HepG2 (cell line): ENCODE results near the gene ZC3H7B. TPM values are rescaled to one million over a fixed set of nuclear protein-coding genes. Genes with fewer than 3 reads are reported as not detected.

Experiments
- ATAC-seq: fragments of 200-7000 bp; cut with Tn5 transposase; 3 replicates; pipeline ENCODE4 v1.9.1; 2020; ENCODE audit warnings: mild to moderate bottlenecking, moderate library complexity
- BruUV-seq: library from RNA; stranded (reverse); fragments of 400-500 nt; replicated peaks from 2 replicates; lab custom pipeline; 2021; lab: Mats Ljungman, UMichigan
- CTCF ChIA-PET: fragments of 300-600 bp; formaldehyde crosslinking; extraction: SDS; loops from one replicate; lab custom pipeline; 2021; ENCODE audit warnings: low total read pairs, inconsistent platforms, low intra/inter-chr PET ratio; lab: Yijun Ruan, JAX
- POLR2A ChIA-PET: fragments of 350-600 bp; sonication (Branson Sonifier 250); formaldehyde crosslinking; loops from one replicate; lab custom pipeline; 2020; ENCODE audit warnings: antibody characterized with exemption, inconsistent platforms; lab: Yijun Ruan, JAX
- DNase-seq: peaks from one replicate; pipeline ENCODE4 v3.0.0-alpha.2; 2015; ENCODE audit warnings: low spot score
- FAIRE-seq: peaks from 3 replicates; lab custom pipeline; 2011; peaks lifted over from hg19 to GRCh38; lab: Jason Lieb, UNC
- H2AFZ ChIP-seq: one replicate; pipeline ENCODE4 v1.6.1; 2011; ENCODE audit warnings: low read length, inconsistent platforms
- H3K27ac ChIP-seq: fragments of 300-600 bp; 3 replicates; pipeline ENCODE4 v1.8.0; 2011; ENCODE audit warnings: mixed run types, mild to moderate bottlenecking, mixed read lengths, low read length, inconsistent platforms; ENCODE audit not compliant: insufficient read depth; ENCODE audit errors: extremely low read length
- H3K27me3 ChIP-seq, 2 experiments: fragments of 200-600 bp in 1 of 2; 2 replicates in 1 of 2; 3 replicates in 1 of 2; pipeline versions ENCODE4 v1.6.0 to v1.8.0; 2011; ENCODE audit warnings: low read length in 2 of 2, mild to moderate bottlenecking in 2 of 2, moderate library complexity in 2 of 2, inconsistent platforms in 1 of 2; ENCODE audit not compliant: insufficient read depth in 2 of 2, control insufficient read depth in 1 of 2
- H3K36me3 ChIP-seq, 2 experiments: fragments of 200-600 bp in 1 of 2; replicated peaks in 1 of 2; 2 replicates in 1 of 2; 3 replicates in 1 of 2; pipeline versions ENCODE4 v1.5.1 to v1.8.0; 2011; ENCODE audit warnings: low read length in 2 of 2, inconsistent platforms in 1 of 2; ENCODE audit not compliant: insufficient read depth in 2 of 2, control insufficient read depth in 1 of 2
- H3K4me1 ChIP-seq: 2 replicates; pipeline ENCODE4 v1.5.1; 2012; ENCODE audit warnings: low read length, inconsistent platforms; ENCODE audit not compliant: insufficient read depth
- H3K4me2 ChIP-seq: 2 replicates; pipeline ENCODE4 v1.6.0; 2011; ENCODE audit warnings: low read depth, low read length, inconsistent platforms
- H3K4me3 ChIP-seq, 3 experiments: fragments of 200-600 bp in 1 of 3; sonication (generic), shearing (Covaris generic) in 1 of 3; replicated peaks in 1 of 3; 2 replicates each; pipeline ENCODE4 v1.5.1; 2011 to 2016; ENCODE audit warnings: low read length in 3 of 3, inconsistent platforms in 2 of 3, low read depth in 2 of 3, mild to moderate bottlenecking in 2 of 3, control low read depth in 1 of 3, mixed read lengths in 1 of 3; ENCODE audit not compliant: insufficient read depth in 1 of 3
- H3K79me2 ChIP-seq: one replicate; pipeline ENCODE4 v1.6.1; 2011; ENCODE audit warnings: low read length, inconsistent platforms; ENCODE audit not compliant: insufficient read depth
- H3K9ac ChIP-seq: 2 replicates; pipeline ENCODE4 v1.6.0; 2011; ENCODE audit warnings: mild to moderate bottlenecking, low read depth, low read length, inconsistent platforms; ENCODE audit not compliant: insufficient read depth
- H3K9me3 ChIP-seq: 2 replicates; pipeline ENCODE4 v1.5.1; 2012; ENCODE audit warnings: mild to moderate bottlenecking, low read length
- H4K20me1 ChIP-seq: 2 replicates; pipeline ENCODE4 v1.6.0; 2011; ENCODE audit warnings: inconsistent platforms, mild to moderate bottlenecking, low read length, moderate library complexity; ENCODE audit not compliant: insufficient read depth
- ARID2 ChIP-seq: sonication (generic); formaldehyde crosslinking; IDR thresholded peaks from 2 replicates; pipeline ENCODE4 v1.8.1; 2022; ENCODE audit warnings: mild to moderate bottlenecking, missing genetic modification reagents, borderline replicate concordance
- DPF2 ChIP-seq: sonication (generic); formaldehyde crosslinking; IDR thresholded peaks from 2 replicates; pipeline ENCODE4 v1.4.0; 2020; ENCODE audit warnings: mild to moderate bottlenecking, low read depth, missing genetic modification reagents, borderline replicate concordance
- FOSL2 ChIP-seq: sonication (generic); formaldehyde crosslinking; IDR thresholded peaks from 2 replicates; pipeline ENCODE4 v1.4.0; 2020; ENCODE audit warnings: missing genetic modification reagents
- FOXO1 ChIP-seq: sonication (generic); formaldehyde crosslinking; IDR thresholded peaks from 2 replicates; pipeline ENCODE4 v1.4.0; 2020; ENCODE audit warnings: missing genetic modification reagents
- HNRNPLL ChIP-seq: fragments of 200-400 bp; formaldehyde crosslinking; IDR thresholded peaks from 2 replicates; pipeline ENCODE4 v1.6.1; 2017; ENCODE audit warnings: mild to moderate bottlenecking, low read depth, low read length; ENCODE audit not compliant: poor library complexity, severe bottlenecking
- IKZF1 ChIP-seq: fragments of 450-650 bp; IDR thresholded peaks from 2 replicates; pipeline ENCODE4 v1.7.1; 2016
- JUNB ChIP-seq: sonication (generic); formaldehyde crosslinking; IDR thresholded peaks from 2 replicates; pipeline ENCODE4 v1.8.0; 2022; ENCODE audit warnings: missing genetic modification reagents, mild to moderate bottlenecking, borderline replicate concordance
- NCOR1 ChIP-seq: fragments of 200-600 bp; sonication (generic); IDR thresholded peaks from 2 replicates; pipeline ENCODE4 v1.7.0; 2017; ENCODE audit warnings: antibody characterized with exemption, low read length, borderline replicate concordance
- NONO ChIP-seq, 2 experiments: fragments of 450-650 bp in 1 of 2; sonication (generic) in 1 of 2; formaldehyde crosslinking in 1 of 2; IDR thresholded peaks in 1 of 2; conservative IDR thresholded peaks in 1 of 2; 2 replicates each; pipeline versions ENCODE4 v1.6.1 to v1.8.0; 2017 to 2022; ENCODE audit warnings: mild to moderate bottlenecking in 1 of 2, missing genetic modification reagents in 1 of 2, moderate library complexity in 1 of 2
- NR2C2 ChIP-seq: sonication (generic); formaldehyde crosslinking; IDR thresholded peaks from 2 replicates; pipeline ENCODE4 v1.4.0; 2020; ENCODE audit warnings: missing genetic modification reagents, mild to moderate bottlenecking, moderate library complexity, borderline replicate concordance
- NR3C1 ChIP-seq: sonication (generic); formaldehyde crosslinking; IDR thresholded peaks from 2 replicates; pipeline ENCODE4 v1.4.0; 2020; ENCODE audit warnings: missing genetic modification reagents
- ZNF18 ChIP-seq: sonication (generic); formaldehyde crosslinking; IDR thresholded peaks from 2 replicates; pipeline ENCODE4 v1.8.0; 2022; ENCODE audit warnings: mild to moderate bottlenecking, missing genetic modification reagents; ENCODE audit not compliant: insufficient replicate concordance
- ZNF230 ChIP-seq: sonication (generic); formaldehyde crosslinking; IDR thresholded peaks from 2 replicates; pipeline ENCODE4 v1.4.0; 2020; ENCODE audit warnings: mild to moderate bottlenecking, missing genetic modification reagents
- ZNF460 ChIP-seq: sonication (generic); formaldehyde crosslinking; IDR thresholded peaks from 2 replicates; pipeline ENCODE4 v1.5.1; 2020; ENCODE audit warnings: missing genetic modification reagents, mild to moderate bottlenecking, borderline replicate concordance
- ZNF616 ChIP-seq: sonication (generic); formaldehyde crosslinking; IDR thresholded peaks from 2 replicates; pipeline ENCODE4 v1.5.0; 2020; ENCODE audit warnings: low read depth, mild to moderate bottlenecking, missing genetic modification reagents
- WGBS: methylation state at CpG from one replicate; pipeline ENCODE4 v1.1.6; 2017; ENCODE audit warnings: low lambda C conversion rate; 5-methylcytosine and 5-hydroxymethylcytosine counted together
- in situ Hi-C: cut with HindIII; loops from 2 replicates; pipeline ENCODE4 v1.10.0; 2017; ENCODE audit warnings: low pct_unique_long_range_greater_than_20kb; ENCODE audit not compliant: extremely low pct_ligation_motif_present
- intact Hi-C: fragments of 100-400 bp; cut with micrococcal nuclease; formaldehyde crosslinking; loops from one replicate; pipeline ENCODE4 v1.10.0; 2022; ENCODE audit not compliant: unreplicated experiment
- polyA plus RNA-seq, 8 experiments: library from polyadenylated mRNA; depleted of rRNA in 3 of 8; stranded (reverse) in 7 of 8; unstranded in 1 of 8; fragments of >200 nt; fragmentation: Illumina TruSeq in 4 of 8; extraction: Trizol in 4 of 8; gene quantifications; 2 replicates each; pipeline versions ENCODE4 v1.2.1 to v1.2.3, GENCODE V29; 2011 to 2016; ENCODE audit warnings: low read depth in 4 of 8, missing spikeins in 1 of 8, mixed read lengths in 1 of 8; ENCODE audit not compliant: insufficient read depth in 1 of 8
- total RNA-seq, 5 experiments: library from RNA; depleted of rRNA; stranded (reverse); fragments of >200 nt; fragmentation: Illumina TruSeq; extraction: Trizol; gene quantifications; 2 replicates each; pipeline ENCODE4 v1.2.3, GENCODE V29; 2016; ENCODE audit warnings: low read depth in 1 of 5

ZC3H7B gene
- total and polyA plus RNA-seq, 2 of the 13 experiments (the other 11 are each of a cell fraction or from before 2014, with no cell fraction given): 26.4 to 37.2 TPM

- WGBS: 100% methylated on average over 5 of the region's 7 CpGs
- FAIRE-seq (no peak), ATAC-seq (no peak), DNase-seq (no peak)
- BruUV-seq: no TSS peak
- TF ChIP-seq FOXO1 (CRISPR knock-in tag) (no peak), NR2C2 (CRISPR knock-in tag) (no peak), DPF2 (CRISPR knock-in tag) (no peak), FOSL2 (CRISPR knock-in tag) (no peak)
- no peaks in the 10 kb centered on the region for H3K79me2 ChIP-seq
- H3K27ac ChIP-seq: no peak overlapping the region
- CTCF ChIA-PET: no interaction called here
- intact Hi-C loops: no loop called here
- no peak overlapping the region for H2AFZ ChIP-seq
- in situ Hi-C loops: no loop called here
- H3K4me3 ChIP-seq: no peak overlapping the region
- POLR2A ChIA-PET: no interaction called here
- no peaks in the 10 kb centered on the region for H3K27me3 ChIP-seq
- H3K9me3 ChIP-seq: no peaks in the 10 kb centered on the region
- H3K9ac ChIP-seq: no peak overlapping the region
- H4K20me1 ChIP-seq: no peaks in the 10 kb centered on the region
- peaks cover 53 to 86% of the 10 kb centered on the region in 2 experiments for H3K36me3 ChIP-seq
- no peaks in the 10 kb centered on the region for H3K4me1 ChIP-seq
- no peak overlapping the region for H3K4me2 ChIP-seq
Observed at GRCh38 chr22:41260871-41261270, 40.5 kb upstream of the ZC3H7B start.

DNA sequence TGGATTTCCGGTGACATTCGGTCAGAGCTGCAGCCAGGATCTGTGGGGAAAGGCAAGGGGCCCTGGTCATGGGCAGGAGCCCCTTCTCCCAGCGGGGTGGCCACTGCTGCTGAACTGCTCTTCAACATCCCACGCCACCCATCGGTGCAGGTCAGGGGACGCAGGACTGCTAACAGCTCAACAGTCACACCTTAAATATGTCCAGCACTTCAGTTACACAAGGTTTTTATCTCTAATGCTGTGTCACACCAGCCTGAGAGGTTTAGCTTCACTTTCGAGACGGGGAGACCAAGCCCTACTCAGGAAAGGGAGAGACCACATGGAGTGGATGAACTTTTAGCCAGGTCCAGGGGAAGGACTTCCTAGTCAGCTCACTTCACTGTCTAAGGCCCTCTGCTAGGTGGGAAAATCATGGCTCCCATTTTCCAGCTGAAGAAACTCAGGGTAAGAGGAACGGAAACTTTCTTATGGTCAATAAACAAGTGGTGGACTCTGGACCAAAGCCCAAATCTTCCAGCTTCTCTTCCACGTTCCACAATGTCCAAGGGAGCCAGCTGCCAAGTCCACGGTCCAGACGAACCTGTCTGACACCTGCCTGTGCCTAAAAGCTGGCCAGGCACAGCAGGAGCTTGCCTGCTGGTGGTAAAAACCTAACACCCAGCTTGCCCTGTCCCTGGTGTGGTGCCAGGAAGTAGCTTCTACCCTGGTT lies 39.6 kb upstream of the ZC3H7B start:
- Histone ChIP-seq H3K4me1 (no peaks in the 10 kb centered on the region), H3K4me2 (no peak overlapping the region), H3K9me3 (no peaks in the 10 kb centered on the region), H3K4me3 (no peak overlapping the region), H2AFZ (no peak overlapping the region), H3K9ac (no peak overlapping the region), H3K27ac (no peak overlapping the region), H3K27me3 (no peaks in the 10 kb centered on the region), H4K20me1 (no peaks in the 10 kb centered on the region), H3K79me2 (no peaks in the 10 kb centered on the region), H3K36me3 (peaks cover 48 to 84% of the 10 kb centered on the region in 2 experiments)
- ChIA-PET CTCF (no interaction called here), POLR2A (no interaction called here)
- BruUV-seq: no TSS peak
- DNase-seq (no peak), ATAC-seq (no peak), FAIRE-seq (no peak)
- WGBS: 85% methylated on average over 11 of the region's 12 CpGs
- intact Hi-C loops: no loop called here
- no peak for TF ChIP-seq NONO (IDR thresholded peaks at IDR 0.05)
- no peak for TF ChIP-seq NONO (CRISPR knock-in tag; conservative IDR thresholded peaks at IDR 0.05)
- no peak for TF ChIP-seq HNRNPLL
- TF ChIP-seq ZNF18 (CRISPR knock-in tag): no peak
- TF ChIP-seq ZNF460: no peak
- no peak for TF ChIP-seq ZNF230
- TF ChIP-seq ARID2: no peak
- no peak for TF ChIP-seq NR3C1 (CRISPR knock-in tag)
- TF ChIP-seq JUNB (CRISPR knock-in tag): no peak
- no peak for TF ChIP-seq IKZF1
- no peak for TF ChIP-seq ZNF616
- no peak for TF ChIP-seq NCOR1
- in situ Hi-C loops: no loop called here
